HG02588 (cell line): ENCODE measurements around the gene CBX7.

Source experiments
- ATAC-seq: cut with Tn5 transposase; IDR thresholded peaks from one replicate; pipeline ENCODE4 v1.9.1; 2021; ENCODE audit warnings: mild to moderate bottlenecking, moderate library complexity; ENCODE audit not compliant: unreplicated experiment

Gene CBX7

DNA sequence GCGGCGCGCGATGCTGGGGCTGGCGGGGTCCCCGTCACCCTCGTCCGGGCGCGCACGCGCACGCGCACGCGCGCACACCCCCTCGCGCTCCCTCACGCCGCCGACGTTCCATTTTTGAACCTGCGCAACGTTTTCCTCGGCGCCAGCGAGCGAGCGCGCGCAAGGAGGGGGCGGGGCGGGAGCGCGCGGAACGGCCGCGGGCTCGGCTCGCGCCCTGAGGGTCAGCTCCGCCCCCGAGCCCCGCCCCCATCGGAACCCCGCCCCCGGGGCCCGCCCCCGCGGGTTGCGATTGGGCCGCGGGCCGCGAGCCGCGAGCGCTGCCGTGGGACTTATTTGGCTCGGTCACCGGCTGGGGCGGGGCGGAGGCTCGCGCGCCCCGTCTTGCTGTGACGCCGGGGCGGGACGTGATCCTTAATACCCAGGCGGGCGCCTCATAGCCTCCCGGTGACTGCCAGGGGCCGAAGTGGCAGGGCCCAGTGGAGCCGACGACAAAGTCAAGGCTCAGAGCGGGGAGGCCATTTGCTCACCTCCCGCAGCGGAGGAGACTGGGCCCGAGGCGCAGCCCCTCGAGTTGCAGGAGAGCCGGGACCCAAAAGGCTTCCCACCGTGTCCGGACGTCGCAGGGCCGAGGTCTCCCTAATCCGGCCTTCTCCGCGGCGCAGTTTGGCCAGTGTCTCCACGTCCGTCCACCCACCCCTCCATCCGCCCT lies at the start of gene CBX7:
CBX7 (minus strand) TSS at position 170 of the 709 bp plus-strand sequence. CDS start 236 bp downstream, outside the sequence.
- peak; percentile 74 for ATAC-seq

DNA sequence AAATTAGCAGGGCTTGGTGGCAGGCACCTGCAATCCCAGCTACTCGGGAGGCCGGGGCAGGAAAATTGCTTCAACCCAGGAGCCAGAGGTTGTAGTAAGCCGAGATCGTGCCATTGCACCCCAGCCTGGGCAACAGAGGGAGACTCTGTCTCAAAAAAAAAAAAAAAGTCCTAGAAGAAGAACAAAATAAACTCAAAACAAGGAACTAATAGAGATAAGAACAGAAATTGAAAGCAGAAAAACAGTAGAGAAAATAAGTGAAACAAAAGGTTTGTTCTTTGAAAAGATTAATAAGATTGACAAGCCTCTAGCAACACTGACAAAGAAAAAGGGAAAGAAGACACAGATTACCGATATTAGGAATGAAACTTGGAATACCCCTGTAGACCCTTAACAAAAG lies 45.1 kb upstream of the CBX7 start:
- ATAC-seq: no peak

DNA sequence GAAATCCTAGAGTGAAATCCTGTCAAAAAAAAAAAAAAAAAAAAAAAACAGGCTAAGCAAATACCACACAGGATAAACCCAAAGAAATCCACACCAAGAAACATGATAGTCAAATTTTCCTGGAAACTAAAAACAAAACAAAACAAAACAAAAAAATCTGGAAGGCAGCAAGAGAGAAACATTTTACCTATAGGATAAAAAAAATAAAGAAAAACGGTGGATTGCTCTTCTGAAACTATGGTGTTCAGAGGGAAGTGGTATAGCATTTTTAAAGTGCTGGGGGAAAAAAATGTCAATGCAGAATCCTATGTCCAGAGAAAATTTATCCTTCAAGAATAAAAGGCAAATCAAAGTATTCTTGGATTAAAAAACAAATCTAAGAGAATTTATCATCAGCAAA lies 41.6 kb upstream of the CBX7 start:
- no peak for ATAC-seq

- ATAC-seq: no peak
Measured at GRCh38 chr22:39188809-39189208, 36.3 kb upstream of the CBX7 start.

DNA sequence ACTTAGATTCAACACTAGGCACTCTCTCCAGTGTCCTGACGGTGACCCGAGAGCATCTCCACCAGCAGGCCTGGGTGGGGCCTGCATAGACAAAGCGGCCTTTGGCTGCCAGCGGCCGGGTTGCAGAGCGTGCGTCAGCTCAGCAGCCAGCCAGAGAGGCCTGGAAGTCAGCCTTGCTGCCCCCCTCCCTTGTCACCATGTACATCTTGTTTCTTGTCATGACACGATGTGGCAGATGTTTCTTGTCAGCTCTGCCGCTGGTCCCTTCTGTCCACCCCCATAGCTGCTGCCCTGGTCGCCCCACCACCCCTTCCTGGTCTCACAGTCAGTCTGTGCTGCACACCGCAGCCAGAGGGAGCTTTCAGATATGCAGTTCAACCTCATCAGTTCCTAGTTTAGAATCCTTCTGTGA lies 33.1 kb upstream of the CBX7 start:
- no peak for ATAC-seq

DNA sequence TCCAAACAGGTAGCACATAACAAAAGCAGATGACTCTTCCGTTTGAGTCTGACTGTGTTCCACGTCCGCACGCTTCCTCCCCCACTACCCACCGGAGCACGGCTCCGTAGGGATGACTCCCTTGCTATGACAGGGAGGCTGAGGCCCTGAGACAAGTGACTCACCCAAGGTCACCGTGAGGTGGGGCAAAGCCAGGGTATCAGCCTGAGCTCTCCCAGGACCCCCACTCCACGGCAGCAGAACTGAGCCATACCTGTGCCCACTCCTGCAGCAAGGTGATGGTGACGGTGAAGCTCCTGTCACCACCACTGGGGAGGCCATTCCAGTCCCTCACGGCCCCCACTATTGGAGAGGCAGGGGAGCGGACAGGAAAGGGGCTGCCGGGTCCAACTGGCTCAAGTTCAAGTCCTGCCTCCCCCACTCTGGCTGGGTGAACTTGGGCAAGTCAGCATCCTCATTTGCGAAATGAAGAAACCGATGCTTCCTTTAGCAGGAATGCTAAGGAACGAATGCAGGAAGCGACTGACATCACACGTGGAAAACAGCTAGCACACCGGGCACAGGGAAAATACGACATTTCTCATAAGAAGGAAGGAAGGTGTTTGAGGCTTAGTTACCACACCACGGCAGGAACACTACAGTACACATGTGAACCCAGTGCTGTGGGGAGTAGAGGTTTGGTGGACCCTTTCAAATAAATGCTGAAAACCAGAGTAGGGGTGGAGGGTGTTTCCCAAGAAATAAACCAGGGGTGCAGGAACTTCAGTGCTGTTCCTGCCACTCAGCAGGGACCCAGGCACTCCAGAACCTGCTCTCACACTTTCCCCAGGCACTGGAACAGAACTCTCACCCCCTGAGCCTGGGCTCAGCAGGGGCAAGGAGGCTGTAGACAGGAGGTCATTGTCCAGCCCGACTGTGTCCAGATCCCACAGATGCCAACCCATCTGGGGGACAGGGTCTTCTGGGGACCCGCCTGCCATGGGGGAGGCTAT lies 32.4 kb upstream of the CBX7 start:
- no peak for ATAC-seq

- no peak for ATAC-seq
Measured at GRCh38 chr22:39183991-39184585, 31.6 kb upstream of the CBX7 start.

- no peak for ATAC-seq
Measured at GRCh38 chr22:39182478-39183030, 30.1 kb upstream of the CBX7 start.

DNA sequence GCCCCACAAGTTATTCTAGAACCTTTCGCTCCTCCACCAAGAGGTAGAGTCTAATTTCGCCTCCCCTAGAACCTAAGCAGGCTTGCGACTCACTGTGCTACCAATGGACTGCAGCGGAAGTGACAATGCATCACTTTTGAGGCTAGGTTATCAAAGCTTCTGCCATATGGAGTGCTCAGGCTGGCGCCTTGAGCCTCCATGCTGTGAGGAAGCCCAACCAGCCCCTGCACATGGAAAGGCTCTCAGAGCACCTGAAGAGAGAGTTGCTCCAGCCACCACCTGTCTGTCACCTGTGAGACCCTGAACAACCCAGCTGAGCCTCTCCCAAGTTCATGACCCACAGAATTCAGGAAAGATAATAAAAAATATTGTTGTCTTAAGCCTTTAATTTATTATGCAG lies 29.3 kb upstream of the CBX7 start:
- ATAC-seq: no peak

DNA sequence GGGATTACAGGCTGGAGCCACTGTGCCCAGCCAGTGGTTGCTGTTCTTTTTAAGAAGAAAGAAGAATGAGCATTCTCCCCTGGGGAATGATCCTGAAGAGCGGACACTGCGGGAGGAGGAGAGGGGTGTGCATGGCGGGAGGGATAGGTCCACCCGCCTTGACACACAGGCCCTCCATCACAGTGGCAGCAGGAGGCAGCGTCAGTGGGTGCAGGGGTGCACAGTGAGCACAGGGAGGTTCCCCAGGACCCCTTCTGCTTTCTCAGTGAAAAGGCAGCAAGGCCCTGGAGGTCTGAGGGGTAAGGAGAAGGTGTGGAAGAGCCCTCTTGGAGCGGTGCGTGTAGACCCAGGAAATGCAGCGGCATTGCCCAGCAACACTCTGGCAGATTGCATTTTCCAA lies 28.9 kb upstream of the CBX7 start:
- no peak for ATAC-seq

GRCh38 chr22:39179841-39180335 lies 27.4 kb upstream of the CBX7 start:
- no peak for ATAC-seq

DNA sequence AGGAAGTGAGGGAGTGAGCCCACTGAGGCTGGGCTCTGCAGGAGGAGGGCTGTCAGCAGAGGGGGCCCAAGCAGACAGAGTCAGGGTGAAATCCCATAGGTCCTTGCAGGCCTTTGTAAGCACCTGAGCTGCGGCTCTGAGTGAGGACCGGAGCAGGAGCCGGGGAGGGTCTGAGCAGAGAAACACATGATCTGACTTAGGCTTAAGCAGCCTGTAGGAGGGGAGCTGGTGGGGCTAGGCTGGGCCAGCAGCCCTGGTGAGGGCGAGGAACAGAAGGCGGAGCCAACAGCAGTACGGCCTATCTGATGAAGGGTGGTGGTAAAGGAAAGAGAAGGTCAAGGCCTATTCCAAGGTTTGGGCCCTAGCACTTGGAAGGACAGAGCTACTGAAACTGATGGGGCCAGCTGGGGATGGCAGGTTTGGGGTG lies 26.9 kb upstream of the CBX7 start:
- ATAC-seq: no peak

GRCh38 chr22:39178206-39179111 lies 26.0 kb upstream of the CBX7 start:
- no peak for ATAC-seq

DNA sequence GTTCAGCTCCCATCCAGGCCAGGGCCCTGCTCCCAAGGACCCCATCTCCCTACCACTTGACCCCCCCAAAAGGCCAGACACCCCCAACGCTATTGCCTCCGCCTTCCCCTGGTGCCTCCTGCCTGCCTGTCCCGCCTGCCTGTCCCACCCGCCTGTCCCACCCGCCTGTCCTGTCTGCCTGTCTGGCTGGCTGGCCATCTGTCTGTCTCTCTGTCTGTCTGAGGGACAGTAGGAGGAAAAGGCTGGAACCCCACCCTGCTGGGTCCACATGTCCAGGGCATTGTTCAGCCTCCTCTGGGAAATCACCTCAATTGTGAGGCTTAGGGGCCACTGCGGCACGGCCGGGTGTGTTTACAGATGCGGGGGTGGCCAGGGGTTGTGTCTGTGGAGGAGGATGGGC lies 25.3 kb upstream of the CBX7 start:
- ATAC-seq: no peak

GRCh38 chr22:39177456-39177775 lies 24.9 kb upstream of the CBX7 start:
- ATAC-seq: no peak

DNA sequence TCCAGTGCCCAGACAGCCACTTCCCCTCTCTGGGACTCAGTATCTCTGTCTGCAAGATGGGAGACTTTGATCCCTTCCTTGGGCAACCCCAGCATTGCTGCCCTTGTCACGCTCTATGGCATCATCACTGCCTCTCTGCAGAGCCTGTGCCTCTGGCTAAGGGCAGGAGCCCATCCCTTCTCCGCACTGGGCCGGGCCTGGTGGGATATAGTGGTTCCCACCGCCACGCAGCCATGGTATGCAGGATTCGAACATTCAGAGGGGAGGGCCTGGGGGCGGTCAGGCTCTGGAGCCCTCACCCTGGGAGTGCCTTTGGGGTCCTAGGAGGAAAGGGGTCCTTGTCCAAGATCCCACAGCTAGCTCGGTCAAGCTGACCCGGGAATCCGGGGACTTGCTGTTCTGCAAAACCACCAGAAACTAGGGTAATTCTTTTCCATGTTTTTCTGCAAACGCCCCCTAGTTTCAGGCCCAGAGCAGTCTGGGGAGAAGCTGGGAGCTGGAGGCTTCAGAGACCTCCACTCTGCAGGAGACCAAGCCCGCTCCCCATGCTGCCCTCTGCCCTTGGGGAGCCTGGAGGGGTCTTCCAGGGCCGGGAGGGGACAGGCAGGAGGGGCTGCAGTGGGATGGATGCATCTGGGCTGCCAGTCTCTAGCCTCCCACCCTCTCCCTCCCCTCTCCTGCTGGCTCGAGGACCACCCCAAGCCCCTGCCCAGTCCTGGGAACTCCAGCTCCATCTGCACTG lies 24.4 kb upstream of the CBX7 start:
- ATAC-seq: no peak

GRCh38 chr22:39176143-39176713 lies 23.7 kb upstream of the CBX7 start:
- ATAC-seq: no peak

DNA sequence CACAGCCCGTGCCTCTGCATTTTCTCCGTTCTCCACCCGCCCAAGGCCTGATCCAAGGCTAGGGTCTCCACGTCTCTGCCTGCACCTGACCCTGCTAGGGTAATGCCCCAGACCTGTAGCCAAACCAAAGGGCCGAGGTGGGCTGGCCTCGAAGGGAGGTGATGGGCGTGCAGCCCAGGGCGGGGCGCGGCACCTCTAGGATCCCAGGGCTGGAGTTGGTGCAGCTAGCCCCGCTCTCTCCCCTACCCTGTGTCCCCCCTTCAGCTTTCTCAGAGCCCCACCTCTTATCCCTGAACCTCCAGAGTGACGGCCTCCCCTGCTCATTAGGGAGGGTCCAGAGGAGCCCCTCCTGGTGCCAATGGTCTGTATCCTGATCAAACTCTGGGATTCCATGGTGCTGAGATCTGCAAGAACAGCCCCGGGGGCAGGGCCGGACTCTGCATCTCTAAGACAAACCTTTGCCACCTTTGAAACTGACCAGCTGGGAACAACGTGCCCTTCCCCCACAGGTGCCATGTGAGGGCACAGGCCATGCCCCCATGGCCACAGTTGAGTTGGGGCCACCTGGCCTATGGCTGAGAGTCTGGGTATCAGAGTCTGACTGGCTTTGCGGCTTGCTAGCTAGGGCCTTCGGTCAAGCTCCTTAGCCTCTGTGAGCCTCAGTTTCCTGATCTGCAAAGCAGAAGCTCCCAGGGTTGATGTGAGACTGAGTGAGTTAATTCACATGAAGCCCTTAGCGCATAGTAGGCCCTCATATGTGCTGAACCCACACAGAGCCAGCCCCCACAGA lies 23.1 kb upstream of the CBX7 start:
- no peak for ATAC-seq
